ENCODE measurements around the gene SKI. TPM values are rescaled to one million over a fixed set of nuclear protein-coding genes. Genes with fewer than 3 reads are reported as not detected.

Gene SKI
- total and polyA plus RNA-seq, 9 of the 15 experiments (the other 6 are each of a cell fraction or from before 2014, with no cell fraction given), result 0.10 to 60.5 (median 4.6) TPM

DNA sequence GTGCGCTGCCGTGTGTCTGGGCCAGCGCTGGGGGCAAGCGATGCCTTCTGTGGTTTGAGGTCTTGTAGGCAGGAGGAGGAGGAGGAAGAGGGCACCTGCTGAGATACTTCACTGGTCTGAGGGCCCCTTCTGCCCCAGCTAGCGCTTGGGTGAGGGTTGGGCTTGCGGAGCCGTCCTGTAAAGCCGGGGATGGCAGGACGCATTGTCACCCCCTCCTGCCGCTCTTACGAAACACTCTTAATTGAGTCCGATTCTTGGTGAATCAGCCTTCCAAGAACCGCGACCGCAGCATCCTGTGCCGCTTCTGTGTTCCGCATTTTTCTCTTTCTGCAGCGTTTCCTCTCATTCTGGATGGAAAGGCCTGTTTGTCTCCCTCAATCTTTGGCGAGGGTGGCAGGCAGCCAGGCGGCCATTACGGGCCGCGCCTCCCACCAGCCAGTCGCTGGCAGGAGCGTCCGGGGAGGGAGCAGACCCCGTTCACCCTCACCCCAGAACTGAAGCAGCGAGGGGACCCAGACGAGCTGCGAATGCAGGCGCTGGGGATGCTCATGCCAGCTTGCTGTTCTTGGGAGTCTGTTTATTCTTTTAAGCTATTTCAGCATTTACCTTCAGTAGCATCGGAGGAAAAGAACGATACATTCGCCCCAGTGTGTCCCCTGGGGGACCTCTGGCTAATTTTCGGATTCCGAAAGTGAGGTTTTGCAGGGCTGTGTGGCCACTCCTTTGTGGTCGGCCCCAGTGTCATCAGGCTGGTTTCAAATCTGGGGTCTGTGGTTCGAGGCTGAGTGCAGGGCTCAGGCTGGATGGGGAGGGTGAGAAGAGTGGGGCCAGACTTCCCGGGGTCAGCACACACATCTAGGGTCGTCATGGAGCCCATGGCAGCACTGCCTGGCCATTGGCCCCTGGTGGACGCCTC lies 62.7 kb downstream of the SKI start (continued):
- TF ChIP-seq PKNOX1 (IDR thresholded peaks at IDR 0.05) (no peak), MTA3 (IDR thresholded peaks at IDR 0.05; ENCODE audit: borderline replicate concordance) (no peak), ZFX (CRISPR knock-in tag; IDR thresholded peaks at IDR 0.05) (no peak), NCOA1 (IDR thresholded peaks at IDR 0.05; ENCODE audit: low read depth) (no peak), PYGO2 (tag; IDR thresholded peaks at IDR 0.05) (no peak), HES1 (IDR thresholded peaks at IDR 0.05; ENCODE audit: low read depth) (no peak), ESRRB (CRISPR knock-in tag; IDR thresholded peaks at IDR 0.05; ENCODE audit: borderline replicate concordance) (no peak), PHF21A (IDR thresholded peaks at IDR 0.05; ENCODE audit: borderline replicate concordance, low read depth) (no peak), FOS (IDR thresholded peaks at IDR 0.05; ENCODE audit: extremely low read depth, insufficient read length) (no peak), JUN (IDR thresholded peaks at IDR 0.05; ENCODE audit: borderline replicate concordance, low read depth, low read length) (0 out of 2 replicates have a peak, but pooled peaks have one; percentile 31), JUN (CRISPR knock-in tag; IDR thresholded peaks at IDR 0.05; ENCODE audit: borderline replicate concordance) (no peak), ZNF316 (IDR thresholded peaks at IDR 0.05) (0 out of 2 replicates have a peak, but pooled peaks have one; percentile 8), RBM34 (IDR thresholded peaks at IDR 0.05; ENCODE audit: borderline replicate concordance, insufficient read depth, low read length) (no peak), RBFOX2 (IDR thresholded peaks at IDR 0.05; ENCODE audit: low read depth, low read length) (peak; percentile 62), ZNF311 (CRISPR knock-in tag; IDR thresholded peaks at IDR 0.05) (no peak), CREB1 (IDR thresholded peaks at IDR 0.05) (no peak), CREB1 (CRISPR knock-in tag; IDR thresholded peaks at IDR 0.05) (no peak)
- TF ChIP-seq, protein P1, sequence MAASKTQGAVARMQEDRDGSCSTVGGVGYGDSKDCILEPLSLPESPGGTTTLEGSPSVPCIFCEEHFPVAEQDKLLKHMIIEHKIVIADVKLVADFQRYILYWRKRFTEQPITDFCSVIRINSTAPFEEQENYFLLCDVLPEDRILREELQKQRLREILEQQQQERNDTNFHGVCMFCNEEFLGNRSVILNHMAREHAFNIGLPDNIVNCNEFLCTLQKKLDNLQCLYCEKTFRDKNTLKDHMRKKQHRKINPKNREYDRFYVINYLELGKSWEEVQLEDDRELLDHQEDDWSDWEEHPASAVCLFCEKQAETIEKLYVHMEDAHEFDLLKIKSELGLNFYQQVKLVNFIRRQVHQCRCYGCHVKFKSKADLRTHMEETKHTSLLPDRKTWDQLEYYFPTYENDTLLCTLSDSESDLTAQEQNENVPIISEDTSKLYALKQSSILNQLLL (CRISPR knock-in tag; IDR thresholded peaks at IDR 0.05; ENCODE audit: borderline replicate concordance), result no peak
- TF ChIP-seq, protein P2, sequence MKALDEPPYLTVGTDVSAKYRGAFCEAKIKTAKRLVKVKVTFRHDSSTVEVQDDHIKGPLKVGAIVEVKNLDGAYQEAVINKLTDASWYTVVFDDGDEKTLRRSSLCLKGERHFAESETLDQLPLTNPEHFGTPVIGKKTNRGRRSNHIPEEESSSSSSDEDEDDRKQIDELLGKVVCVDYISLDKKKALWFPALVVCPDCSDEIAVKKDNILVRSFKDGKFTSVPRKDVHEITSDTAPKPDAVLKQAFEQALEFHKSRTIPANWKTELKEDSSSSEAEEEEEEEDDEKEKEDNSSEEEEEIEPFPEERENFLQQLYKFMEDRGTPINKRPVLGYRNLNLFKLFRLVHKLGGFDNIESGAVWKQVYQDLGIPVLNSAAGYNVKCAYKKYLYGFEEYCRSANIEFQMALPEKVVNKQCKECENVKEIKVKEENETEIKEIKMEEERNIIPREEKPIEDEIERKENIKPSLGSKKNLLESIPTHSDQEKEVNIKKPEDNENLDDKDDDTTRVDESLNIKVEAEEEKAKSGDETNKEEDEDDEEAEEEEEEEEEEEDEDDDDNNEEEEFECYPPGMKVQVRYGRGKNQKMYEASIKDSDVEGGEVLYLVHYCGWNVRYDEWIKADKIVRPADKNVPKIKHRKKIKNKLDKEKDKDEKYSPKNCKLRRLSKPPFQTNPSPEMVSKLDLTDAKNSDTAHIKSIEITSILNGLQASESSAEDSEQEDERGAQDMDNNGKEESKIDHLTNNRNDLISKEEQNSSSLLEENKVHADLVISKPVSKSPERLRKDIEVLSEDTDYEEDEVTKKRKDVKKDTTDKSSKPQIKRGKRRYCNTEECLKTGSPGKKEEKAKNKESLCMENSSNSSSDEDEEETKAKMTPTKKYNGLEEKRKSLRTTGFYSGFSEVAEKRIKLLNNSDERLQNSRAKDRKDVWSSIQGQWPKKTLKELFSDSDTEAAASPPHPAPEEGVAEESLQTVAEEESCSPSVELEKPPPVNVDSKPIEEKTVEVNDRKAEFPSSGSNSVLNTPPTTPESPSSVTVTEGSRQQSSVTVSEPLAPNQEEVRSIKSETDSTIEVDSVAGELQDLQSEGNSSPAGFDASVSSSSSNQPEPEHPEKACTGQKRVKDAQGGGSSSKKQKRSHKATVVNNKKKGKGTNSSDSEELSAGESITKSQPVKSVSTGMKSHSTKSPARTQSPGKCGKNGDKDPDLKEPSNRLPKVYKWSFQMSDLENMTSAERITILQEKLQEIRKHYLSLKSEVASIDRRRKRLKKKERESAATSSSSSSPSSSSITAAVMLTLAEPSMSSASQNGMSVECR (CRISPR knock-in tag; IDR thresholded peaks at IDR 0.05), result no peak

All from K562 (cell line).